Measurements from ENCODE around the gene LTB4R2. TPM values are rescaled to one million over a fixed set of nuclear protein-coding genes. Genes with fewer than 3 reads are reported as not detected.

The LTB4R2 gene
- total and polyA plus RNA-seq, 2 of the 8 experiments (the other 6 are each of a cell fraction or from before 2014, with no cell fraction given), result 5.3 to 6.7 TPM

DNA sequence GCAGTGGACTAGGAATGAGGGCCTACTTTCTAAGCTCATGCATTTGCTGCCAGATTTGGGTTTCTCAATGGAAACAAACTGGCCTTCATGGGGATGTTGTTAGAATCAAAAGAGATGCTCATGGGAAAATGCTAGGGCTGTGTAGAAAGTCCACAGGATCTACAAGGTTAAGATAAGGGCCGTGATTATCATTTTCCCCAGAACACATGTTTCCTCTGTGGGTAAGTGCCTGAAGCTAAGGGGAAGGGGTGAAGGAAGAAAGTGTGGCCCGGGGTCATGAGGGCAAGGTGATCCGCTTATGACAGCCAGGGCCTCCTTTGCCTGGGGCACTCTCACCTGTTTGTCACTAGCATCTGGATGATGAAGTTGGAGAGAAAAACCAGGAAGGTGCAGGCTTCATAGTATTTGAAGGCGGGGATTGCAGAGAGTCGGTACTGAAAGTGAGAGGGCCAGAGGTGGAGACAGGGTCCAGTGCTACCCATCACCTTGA, 15.1 kb downstream of the LTB4R2 start:
- FAIRE-seq, result no peak
- H3K23me2 ChIP-seq (ENCODE audit: low read depth, low read length), result no peaks in the 10 kb centered on the region; the same call in 1 of the 2 replicates
- H3K9me3 ChIP-seq (ENCODE audit: insufficient read depth in 2 of 2, low read depth in 1 of 2, low read length in 1 of 2), result no peaks in the 10 kb centered on the region
- H4K5ac ChIP-seq (ENCODE audit: insufficient read length, low read depth, low read length), result no peak overlapping the region
- H4K20me1 ChIP-seq (replicated peaks in 1 of 2; ENCODE audit: control insufficient read depth in 1 of 2, insufficient read depth in 2 of 2, low read length in 2 of 2), result no peaks in the 10 kb centered on the region
- H2BK5ac ChIP-seq (ENCODE audit: low read depth, low read length), result no peak overlapping the region
- peaks cover 0 to 29% (median 10%) of the 10 kb centered on the region in 4 experiments; a peak in 5 of 7 replicates for H3K27me3 ChIP-seq (replicated peaks in 1 of 4; ENCODE audit: control insufficient read depth in 3 of 4, extremely low read depth in 1 of 4, insufficient read depth in 3 of 4, low read length in 3 of 4)
- DNase-seq (ENCODE audit: low read depth in 1 of 2, low spot score in 2 of 2), result no peak
- H3K9ac ChIP-seq (replicated peaks in 1 of 4; ENCODE audit: extremely low read depth in 1 of 4, low read depth in 3 of 4, low read length in 3 of 4), result no peak overlapping the region
- no peak overlapping the region for H2BK20ac ChIP-seq (ENCODE audit: low read length)
- no peak overlapping the region for H3K4me2 ChIP-seq (ENCODE audit: insufficient read depth in 1 of 2, low read depth in 2 of 2, low read length in 2 of 2)
- CTCF ChIA-PET (ENCODE audit: partially characterized antibody), result interaction anchor here (1.0 to 27.8 kb wide), 5 partner anchors 13 to 102 kb away, joined by 3 to 664 read pairs (median 4); partner anchors contain the start of genes CBLN3, CIDEB, KHNYN and LTB4R
- no peak overlapping the region for H2AFZ ChIP-seq (ENCODE audit: low read length)
- no peak overlapping the region for H2BK15ac ChIP-seq (ENCODE audit: low read length)
- POLR2A ChIA-PET (ENCODE audit: partially characterized antibody), result interaction anchor here (0.6 to 1.4 kb wide), 3 partner anchors 10 to 113 kb away, joined by 3 read pairs; partner anchors contain the start of gene ADCY4
- TF ChIP-seq SUZ12 (IDR thresholded peaks at IDR 0.05; ENCODE audit: low read length) (no peak), CBX5 (IDR thresholded peaks at IDR 0.05; ENCODE audit: low read depth, low read length) (no peak), JUND (IDR thresholded peaks at IDR 0.05; ENCODE audit: low read length) (no peak), KDM1A (IDR thresholded peaks at IDR 0.05; ENCODE audit: borderline replicate concordance, low read length) (no peak), YY1 (IDR thresholded peaks at IDR 0.05; ENCODE audit: low read depth, low read length) (no peak)
- H3K4me1 ChIP-seq (replicated peaks in 1 of 4; ENCODE audit: control insufficient read depth in 3 of 4, insufficient read depth in 4 of 4, low read length in 3 of 4), result no peaks in the 10 kb centered on the region
- no peak overlapping the region for H3K18ac ChIP-seq (ENCODE audit: extremely low read depth, low read length)
- no peak overlapping the region for H4K8ac ChIP-seq (ENCODE audit: extremely low read depth, insufficient read depth, low read length)
- H3K27ac ChIP-seq (ENCODE audit: low read depth, low read length), result no peak overlapping the region
- H2BK120ac ChIP-seq (replicated peaks; ENCODE audit: low read depth, low read length), result no peak overlapping the region
- H3K14ac ChIP-seq (ENCODE audit: insufficient read length), result no peak overlapping the region
- no peak overlapping the region for H2BK12ac ChIP-seq (ENCODE audit: low read depth, low read length)
- no peaks in the 10 kb centered on the region for H3K36me3 ChIP-seq (ENCODE audit: control insufficient read depth in 2 of 4, insufficient read depth in 4 of 4, low read length in 3 of 4)
- H3K56ac ChIP-seq (replicated peaks; ENCODE audit: insufficient read length, low read depth, low read length), result no peak overlapping the region
- no peaks in the 10 kb centered on the region for H3K79me1 ChIP-seq (ENCODE audit: low read depth, low read length)
- no peak overlapping the region for H4K91ac ChIP-seq (replicated peaks; ENCODE audit: insufficient read length, low read length)
- no peak overlapping the region for H2AK5ac ChIP-seq (ENCODE audit: low read depth, low read length)
- H3K4me3 ChIP-seq (ENCODE audit: extremely low read depth in 1 of 4, insufficient read depth in 2 of 4, low read depth in 3 of 4, low read length in 4 of 4), result no peak overlapping the region
- H3K4ac ChIP-seq (replicated peaks; ENCODE audit: insufficient read length, low read depth, low read length), result no peak overlapping the region
- WGBS, 2 experiments (ENCODE audit: extremely low coverage in 1 of 2, insufficient coverage in 1 of 2, insufficient read length in 1 of 2, insufficient replicate concordance in 2 of 2, low coverage in 1 of 2, low lambda C conversion rate in 2 of 2, missing lambda C conversion rate in 1 of 2), result 77% methylated on average over 5 of the region's 5 CpGs; no CpG with 5 or more reads in 1 of the 2 experiments
- H3K23ac ChIP-seq (ENCODE audit: insufficient read length), result no peak overlapping the region
- H3K79me2 ChIP-seq (ENCODE audit: control insufficient read depth in 1 of 2, insufficient read depth in 2 of 2, low read length in 2 of 2), result no peaks in the 10 kb centered on the region
